Naive thymus-derived CD8-positive, alpha-beta T cell (primary cell): ENCODE results near the gene PRMT9. TPM values are rescaled to one million over a fixed set of nuclear protein-coding genes. Genes with fewer than 3 reads are reported as not detected.

ENCODE experiments used
- ATAC-seq, 2 donors: fragments of 150-1000 bp; cut with Tn5 transposase in 1 of 2; sonication (Bioruptor Pico), chemical (Tn5 transposase) in 1 of 2; 1 replicate in 1 of 2; 2 replicates in 1 of 2; pipeline ENCODE4 v1.10.0; 2021; ENCODE audit warnings: mild to moderate bottlenecking in 2 of 2, moderate library complexity in 2 of 2
- POLR2A ChIA-PET: fragments of 350-600 bp; sonication (Branson Sonifier 250); formaldehyde crosslinking; loops from one replicate; lab custom pipeline; 2021; ENCODE audit warnings: antibody characterized with exemption; lab: Charles Lee
- DNase-seq, 10 donors: peaks; one replicate each; pipeline versions ENCODE4 v3.0.0 to v3.0.0-alpha.2; 2020 to 2022
- H3K27ac Mint-ChIP-seq, 10 donors: one replicate each; pipeline ENCODE4 v1.8.0; 2020 to 2022; ENCODE audit warnings: mild to moderate bottlenecking in 10 of 10, mixed read lengths in 10 of 10, moderate library complexity in 4 of 10, inconsistent platforms in 1 of 10
- H3K27me3 Mint-ChIP-seq, 5 donors: one replicate each; pipeline ENCODE4 v1.8.0; 2021 to 2022; ENCODE audit warnings: mixed read lengths in 5 of 5
- H3K36me3 Mint-ChIP-seq, 3 donors: one replicate each; pipeline ENCODE4 v1.8.0; 2020 to 2022; ENCODE audit warnings: mixed read lengths in 3 of 3, mild to moderate bottlenecking in 2 of 3, inconsistent platforms in 1 of 3
- H3K4me1 Mint-ChIP-seq, 4 donors: one replicate each; pipeline ENCODE4 v1.8.0; 2021 to 2022; ENCODE audit warnings: mixed read lengths in 4 of 4
- H3K4me3 Mint-ChIP-seq, 10 donors: one replicate each; pipeline ENCODE4 v1.8.0; 2020 to 2022; ENCODE audit warnings: mild to moderate bottlenecking in 10 of 10, mixed read lengths in 10 of 10, moderate library complexity in 6 of 10, inconsistent platforms in 1 of 10
- H3K9me3 Mint-ChIP-seq, 9 donors: one replicate each; pipeline ENCODE4 v1.8.0; 2020 to 2022; ENCODE audit warnings: mixed read lengths in 9 of 9, mild to moderate bottlenecking in 3 of 9, inconsistent platforms in 1 of 9, moderate library complexity in 1 of 9
- polyA plus RNA-seq, 3 donors: library from polyadenylated mRNA; unstranded; fragments of 300-500 nt; fragmentation: Illumina TruSeq; gene quantifications; one replicate each; pipeline ENCODE4 v1.2.3, GENCODE V29; 2021
- total RNA-seq, 8 experiments: library from RNA in 2 of 8; stranded (reverse) in 2 of 8; gene quantifications; one replicate each; pipeline ENCODE4 v1.2.3 and lab custom pipeline; 2021 to 2026

PRMT9 gene
- total and polyA plus RNA-seq, 5 experiments from 2014 or later = 4.6 to 13.3 (median 5.8) TPM

DNA sequence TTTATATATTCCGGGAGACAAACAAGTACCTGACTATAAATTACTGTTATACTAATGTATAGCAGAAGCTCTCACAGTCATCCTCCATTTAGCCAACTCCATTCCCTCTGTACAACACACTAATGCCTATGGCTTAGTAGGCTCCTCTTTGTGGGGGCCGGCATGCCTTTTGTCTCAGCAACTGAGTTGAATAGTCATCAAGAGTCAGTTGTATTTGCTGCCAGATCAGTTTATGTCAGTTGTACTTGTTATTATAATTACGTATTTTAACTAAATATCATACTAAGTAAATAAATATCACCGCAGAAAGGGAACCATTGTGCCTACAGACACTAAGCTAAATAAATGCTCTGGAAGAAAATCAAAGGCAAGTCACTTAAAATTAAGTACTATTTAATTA, 9.9 kb downstream of the PRMT9 start:
- H3K36me3 Mint-ChIP-seq = peaks cover 6 to 61% (median 30%) of the 10 kb centered on the region in 3 donors
- peak overlapping the region in 2 of 10 donors; percentile 6 to 36 for H3K27ac Mint-ChIP-seq
- DNase-seq (no peak), ATAC-seq (no peak)
- POLR2A ChIA-PET = interaction anchor here (1.2 kb wide), 1 partner anchor 10 kb away, joined by 3 read pairs; the partner anchor contains the start of gene PRMT9
- H3K27me3 Mint-ChIP-seq = no peaks in the 10 kb centered on the region
- H3K4me1 Mint-ChIP-seq = peaks cover 0 to 7% (median 2%) of the 10 kb centered on the region in 4 donors
- no peaks in the 10 kb centered on the region for H3K9me3 Mint-ChIP-seq
- H3K4me3 Mint-ChIP-seq = no peak overlapping the region

DNA sequence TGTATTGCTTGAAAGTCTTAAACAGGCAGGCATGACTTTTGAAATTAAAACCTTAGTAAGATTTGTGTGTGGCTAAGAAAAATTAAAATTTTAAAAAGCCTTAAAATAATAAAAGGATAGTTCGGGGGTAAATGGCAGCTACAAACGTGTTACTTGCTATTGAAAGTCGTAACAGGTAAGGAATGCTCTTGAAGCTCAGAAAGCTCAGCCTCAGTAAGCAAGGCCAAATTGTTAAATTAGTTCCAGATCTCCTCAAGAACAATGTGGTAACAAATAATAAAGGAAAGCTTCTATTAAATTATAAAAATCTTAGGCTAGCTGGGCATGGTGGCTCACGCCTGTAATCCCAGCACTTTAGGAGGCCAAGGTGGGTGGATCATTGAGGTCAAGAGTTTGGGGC, 25.5 kb downstream of the PRMT9 start:
- Mint-ChIP-seq H3K36me3 (peaks cover 5 to 95% (median 50%) of the 10 kb centered on the region in 3 donors), H3K4me1 (peaks cover 0 to 3% (median 0%) of the 10 kb centered on the region in 4 donors), H3K4me3 (no peak overlapping the region), H3K27me3 (no peaks in the 10 kb centered on the region), H3K9me3 (no peaks in the 10 kb centered on the region), H3K27ac (peak overlapping the region in 1 of 10 donors; percentile 7)
- ATAC-seq (no peak), DNase-seq (no peak)
- POLR2A ChIA-PET = no interaction called here

DNA sequence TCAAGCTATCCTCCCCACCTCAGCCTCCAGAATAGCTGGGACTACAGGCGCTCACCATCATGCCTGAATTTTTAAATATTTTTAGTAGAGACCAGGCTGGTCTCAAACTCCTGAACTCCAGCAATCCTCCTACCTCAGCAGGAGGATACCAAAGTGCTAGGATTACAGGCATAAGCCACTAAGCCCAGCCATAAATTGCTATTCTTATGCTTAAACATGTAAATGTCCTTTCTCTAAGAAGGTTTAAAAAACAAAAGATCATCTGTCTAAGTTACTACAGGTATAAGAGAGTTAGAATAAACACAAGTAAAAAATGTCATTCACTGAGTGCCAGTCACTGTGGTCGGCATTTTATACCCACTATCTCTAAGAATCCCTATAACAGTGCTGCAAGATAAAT, 28.3 kb downstream of the PRMT9 start:
- no peak for ATAC-seq

DNA sequence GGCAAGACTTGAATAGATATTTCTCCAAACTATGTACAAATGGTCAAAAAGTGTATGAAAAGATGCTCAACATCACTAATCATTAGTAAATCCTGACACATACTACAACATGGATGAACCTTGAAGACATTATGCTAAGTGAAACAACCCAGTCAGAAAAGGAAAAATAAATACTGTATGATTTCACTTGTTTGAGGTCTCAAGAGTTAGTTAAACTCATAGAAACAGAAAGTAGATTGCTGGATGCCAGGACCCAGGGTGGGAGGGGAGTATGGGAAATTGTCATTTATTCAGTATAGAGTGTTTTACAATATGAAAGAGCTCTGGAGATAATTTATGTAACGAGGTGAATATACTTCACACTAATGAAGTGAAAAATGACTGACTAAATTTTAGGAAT, 32.4 kb downstream of the PRMT9 start:
- ATAC-seq (no peak), DNase-seq (no peak)
- H3K36me3 Mint-ChIP-seq = peaks cover 17 to 84% (median 47%) of the 10 kb centered on the region in 3 donors
- peak overlapping the region in 1 of 10 donors; percentile 64 for H3K27ac Mint-ChIP-seq
- H3K4me1 Mint-ChIP-seq = peaks cover 17 to 48% (median 45%) of the 10 kb centered on the region in 4 donors
- H3K27me3 Mint-ChIP-seq = no peaks in the 10 kb centered on the region
- peaks cover 0 to 3% (median 0%) of the 10 kb centered on the region in 9 donors for H3K9me3 Mint-ChIP-seq
- peak overlapping the region in 4 of 10 donors; percentile 3 to 11 (median 6) for H3K4me3 Mint-ChIP-seq
- POLR2A ChIA-PET = no interaction called here

More for the DNA sequence above, 28.3 kb downstream of the PRMT9 start:
- H3K27me3 Mint-ChIP-seq = no peaks in the 10 kb centered on the region
- peak overlapping the region in 1 of 10 donors; percentile 22 for H3K27ac Mint-ChIP-seq
- H3K9me3 Mint-ChIP-seq = no peaks in the 10 kb centered on the region
- H3K36me3 Mint-ChIP-seq = peaks cover 5 to 96% (median 48%) of the 10 kb centered on the region in 3 donors
- POLR2A ChIA-PET = no interaction called here
- no peak overlapping the region for H3K4me3 Mint-ChIP-seq
- DNase-seq = no peak
- H3K4me1 Mint-ChIP-seq = peaks cover 9 to 19% (median 14%) of the 10 kb centered on the region in 4 donors

DNA sequence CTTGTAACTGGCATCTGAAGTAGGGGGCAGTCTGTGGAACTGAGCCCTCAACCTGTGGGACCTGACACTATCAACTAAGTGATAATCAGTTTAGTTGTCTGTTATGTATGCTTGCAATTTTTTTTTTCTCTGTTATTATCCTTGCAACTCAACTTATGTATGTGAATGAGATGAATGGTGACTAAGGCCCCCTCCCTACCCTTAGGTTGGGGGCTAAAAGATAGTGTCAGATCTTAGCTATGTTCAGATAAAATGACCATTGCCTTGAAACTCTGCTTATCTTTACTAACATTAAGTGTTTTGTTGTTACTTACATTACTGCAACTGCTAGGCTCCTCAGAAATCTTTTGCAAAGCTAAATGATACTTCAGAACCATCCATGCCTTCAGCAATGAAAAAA, 35.3 kb downstream of the PRMT9 start:
- Mint-ChIP-seq H3K36me3 (peaks cover 17 to 59% (median 36%) of the 10 kb centered on the region in 3 donors), H3K9me3 (peaks cover 0 to 3% (median 0%) of the 10 kb centered on the region in 9 donors), H3K27me3 (no peaks in the 10 kb centered on the region), H3K27ac (peak overlapping the region in 2 of 10 donors; percentile 17 to 70), H3K4me1 (peaks cover 22 to 67% (median 57%) of the 10 kb centered on the region in 4 donors), H3K4me3 (peak overlapping the region in 1 of 10 donors; percentile 44)
- POLR2A ChIA-PET = no interaction called here
- DNase-seq (no peak), ATAC-seq (no peak)

GRCh38 chr4:147645099-147645498, 38.9 kb downstream of the PRMT9 start:
- ATAC-seq (no peak), DNase-seq (no peak)
- Mint-ChIP-seq H3K27ac (peak overlapping the region in 1 of 10 donors; percentile 36), H3K9me3 (peaks cover 0 to 11% (median 0%) of the 10 kb centered on the region in 9 donors), H3K36me3 (peaks cover 25 to 57% (median 42%) of the 10 kb centered on the region in 3 donors), H3K4me3 (no peak overlapping the region), H3K4me1 (peaks cover 22 to 58% (median 43%) of the 10 kb centered on the region in 4 donors), H3K27me3 (no peaks in the 10 kb centered on the region)
- POLR2A ChIA-PET = interaction anchor here (0.6 to 1.4 kb wide), 2 partner anchors 13 to 87 kb away, joined by 3 to 6 read pairs; partner anchors contain the start of gene ARHGAP10

GRCh38 chr4:147644471-147644870, 39.5 kb downstream of the PRMT9 start:
- ATAC-seq = no peak
- no peak overlapping the region for H3K4me3 Mint-ChIP-seq
- POLR2A ChIA-PET = interaction anchor here (0.6 to 1.4 kb wide), 2 partner anchors 13 to 88 kb away, joined by 3 to 6 read pairs; partner anchors contain the start of gene ARHGAP10

DNA sequence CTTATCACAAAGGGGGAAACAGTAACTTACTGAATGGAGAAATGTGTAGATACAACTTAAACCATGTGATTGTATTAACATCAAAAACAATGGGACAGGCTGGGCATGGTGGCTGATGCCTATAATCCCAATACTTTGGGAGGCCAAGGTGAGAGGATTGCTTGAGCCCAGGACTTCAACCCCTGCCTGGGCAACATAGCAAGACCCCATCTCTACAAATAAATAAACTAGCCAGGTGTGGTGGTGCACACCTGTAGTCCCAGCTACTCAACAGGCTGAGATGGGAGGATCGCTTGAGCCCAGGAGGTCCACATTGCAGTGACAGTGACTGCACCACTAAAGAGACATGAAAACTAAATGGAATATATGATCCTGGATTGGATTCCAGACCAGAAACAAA, 40.3 kb downstream of the PRMT9 start:
- Mint-ChIP-seq H3K27ac (peak overlapping the region in 1 of 10 donors; percentile 20), H3K36me3 (peaks cover 20 to 58% (median 34%) of the 10 kb centered on the region in 3 donors), H3K4me1 (peaks cover 26 to 57% (median 45%) of the 10 kb centered on the region in 4 donors), H3K9me3 (peaks cover 0 to 12% (median 0%) of the 10 kb centered on the region in 9 donors), H3K4me3 (no peak overlapping the region), H3K27me3 (no peaks in the 10 kb centered on the region)
- ATAC-seq (no peak), DNase-seq (no peak)
- POLR2A ChIA-PET = no interaction called here

More at GRCh38 chr4:147644471-147644870, 39.5 kb downstream of the PRMT9 start:
- Mint-ChIP-seq H3K27me3 (no peaks in the 10 kb centered on the region), H3K4me1 (peaks cover 26 to 58% (median 42%) of the 10 kb centered on the region in 4 donors), H3K27ac (peak overlapping the region in 1 of 10 donors; percentile 9), H3K9me3 (peaks cover 0 to 12% (median 0%) of the 10 kb centered on the region in 9 donors), H3K36me3 (peaks cover 25 to 58% (median 41%) of the 10 kb centered on the region in 3 donors)
- DNase-seq = no peak

DNA sequence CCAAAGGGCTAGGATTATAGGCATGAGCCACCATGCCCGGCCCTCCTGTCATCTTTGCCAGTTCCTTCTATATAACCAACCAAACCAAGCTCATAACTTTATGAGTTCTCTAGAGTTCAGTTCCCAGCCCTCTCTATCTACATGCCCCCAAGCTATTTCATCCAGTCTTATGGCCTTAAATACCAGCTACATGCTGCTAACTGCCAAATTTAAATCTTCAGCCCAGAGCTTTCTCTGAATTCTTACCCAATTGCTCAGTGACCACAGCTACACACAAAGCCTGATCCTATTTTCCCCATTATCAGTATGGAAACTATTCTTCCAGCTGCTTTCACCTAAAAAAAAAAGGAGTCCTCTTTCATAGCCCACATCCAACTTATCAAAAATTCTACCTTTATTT, 43.6 kb downstream of the PRMT9 start:
- Mint-ChIP-seq H3K27ac (peak overlapping the region in 8 of 10 donors; percentile 21 to 72 (median 62)), H3K4me3 (peak overlapping the region in 1 of 10 donors; percentile 22), H3K4me1 (peaks cover 13 to 30% (median 21%) of the 10 kb centered on the region in 4 donors), H3K27me3 (no peaks in the 10 kb centered on the region), H3K36me3 (peaks cover 27 to 69% (median 43%) of the 10 kb centered on the region in 3 donors), H3K9me3 (peaks cover 0 to 23% (median 2%) of the 10 kb centered on the region in 9 donors)
- POLR2A ChIA-PET = no interaction called here
- ATAC-seq (no peak), DNase-seq (no peak)

DNA sequence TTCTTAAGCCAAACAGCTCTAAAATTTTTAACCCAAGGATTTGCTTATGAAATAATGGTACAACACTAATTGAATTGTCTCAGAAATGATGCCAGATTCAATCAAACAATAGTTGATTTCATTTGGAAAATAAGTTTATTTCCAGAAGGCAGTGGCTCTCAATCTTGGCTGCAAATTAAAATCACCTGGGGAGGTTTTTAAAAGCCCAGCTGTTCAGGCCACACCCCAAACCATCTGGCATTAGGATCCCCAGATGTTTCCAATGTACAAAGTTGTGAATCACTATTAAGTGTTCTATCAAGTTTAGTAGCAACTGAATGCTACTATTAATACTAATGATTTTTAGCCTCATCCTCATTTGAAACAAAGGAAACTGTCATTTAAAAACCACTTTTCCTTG, 44.6 kb downstream of the PRMT9 start:
- Mint-ChIP-seq H3K4me1 (peaks cover 11 to 28% (median 20%) of the 10 kb centered on the region in 4 donors), H3K4me3 (peak overlapping the region in 2 of 10 donors; percentile 10 to 55), H3K27me3 (no peaks in the 10 kb centered on the region), H3K9me3 (peaks cover 0 to 23% (median 2%) of the 10 kb centered on the region in 9 donors), H3K36me3 (peaks cover 27 to 79% (median 53%) of the 10 kb centered on the region in 3 donors), H3K27ac (peak overlapping the region; percentile 35 to 87 (median 77))
- POLR2A ChIA-PET = no interaction called here
- ATAC-seq = no peak
- no peak for DNase-seq

DNA sequence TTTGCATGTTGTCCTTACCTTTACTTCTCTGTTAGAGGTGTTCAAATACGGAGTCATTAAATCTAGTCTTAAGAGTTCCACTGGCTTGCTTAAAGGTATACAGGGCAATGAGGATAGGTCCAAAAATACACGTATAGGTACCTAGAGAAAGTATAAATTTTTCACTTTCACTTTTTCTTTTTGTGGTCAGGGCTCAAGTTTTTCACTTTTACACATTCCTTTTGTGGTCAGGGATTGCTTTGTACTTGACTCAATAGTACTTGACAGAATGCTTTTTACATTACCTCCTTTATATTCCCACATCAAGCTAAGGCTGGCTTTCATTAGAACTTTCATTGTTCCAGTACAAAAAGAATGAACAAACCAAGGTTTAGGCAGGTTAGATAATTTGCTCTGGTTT, 45.0 kb downstream of the PRMT9 start:
- peaks cover 11 to 28% (median 19%) of the 10 kb centered on the region in 4 donors for H3K4me1 Mint-ChIP-seq
- H3K27me3 Mint-ChIP-seq = no peaks in the 10 kb centered on the region
- DNase-seq (no peak), ATAC-seq (peak; percentile 22 to 41)
- peak overlapping the region; percentile 7 to 87 (median 76) for H3K27ac Mint-ChIP-seq
- POLR2A ChIA-PET = no interaction called here
- H3K36me3 Mint-ChIP-seq = peaks cover 27 to 83% (median 57%) of the 10 kb centered on the region in 3 donors
- peak overlapping the region in 3 of 10 donors; percentile 10 to 55 (median 11) for H3K4me3 Mint-ChIP-seq
- H3K9me3 Mint-ChIP-seq = peaks cover 0 to 23% (median 2%) of the 10 kb centered on the region in 9 donors

DNA sequence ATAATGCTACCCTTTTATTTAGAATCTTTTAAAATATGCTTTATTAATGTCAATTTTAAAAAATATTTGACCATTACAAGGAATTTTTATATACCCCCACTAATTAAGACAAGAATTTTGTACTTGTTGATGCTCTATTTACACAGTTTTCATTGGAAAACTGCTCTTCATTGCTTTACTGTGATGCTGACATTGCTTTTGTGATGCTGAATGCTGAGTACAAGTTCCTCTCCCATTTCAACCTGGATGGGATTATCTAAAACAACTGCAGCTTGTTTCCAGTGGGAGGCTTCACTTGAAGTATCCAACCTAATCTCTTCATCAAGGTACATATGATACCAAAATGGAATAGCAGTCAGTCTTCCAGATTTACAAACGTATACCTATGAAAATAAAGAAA, 45.6 kb downstream of the PRMT9 start:
- H3K27me3 Mint-ChIP-seq = no peaks in the 10 kb centered on the region
- DNase-seq (no peak), ATAC-seq (no peak)
- peaks cover 27 to 86% (median 62%) of the 10 kb centered on the region in 3 donors for H3K36me3 Mint-ChIP-seq
- H3K4me1 Mint-ChIP-seq = peaks cover 11 to 28% (median 19%) of the 10 kb centered on the region in 4 donors
- H3K27ac Mint-ChIP-seq = peak overlapping the region in 6 of 10 donors; percentile 9 to 70 (median 40)
- POLR2A ChIA-PET = no interaction called here
- peaks cover 0 to 23% (median 2%) of the 10 kb centered on the region in 9 donors for H3K9me3 Mint-ChIP-seq
- no peak overlapping the region for H3K4me3 Mint-ChIP-seq

- no peak overlapping the region for H3K4me3 Mint-ChIP-seq
- H3K27me3 Mint-ChIP-seq = no peaks in the 10 kb centered on the region
- peaks cover 9 to 17% (median 13%) of the 10 kb centered on the region in 4 donors for H3K4me1 Mint-ChIP-seq
- no peak for ATAC-seq
- peaks cover 0 to 15% (median 2%) of the 10 kb centered on the region in 9 donors for H3K9me3 Mint-ChIP-seq
- POLR2A ChIA-PET = no interaction called here
- peaks cover 19 to 89% (median 54%) of the 10 kb centered on the region in 3 donors for H3K36me3 Mint-ChIP-seq
- no peak overlapping the region for H3K27ac Mint-ChIP-seq
- no peak for DNase-seq
Measured at GRCh38 chr4:147635348-147635747, 48.6 kb downstream of the PRMT9 start.
